ENCODE measurements around the gene SMAD2. TPM values are rescaled to one million over a fixed set of nuclear protein-coding genes. Genes with fewer than 3 reads are reported as not detected.
"Not testable (repeated sequence)": the region's sequence is repeated elsewhere in the genome, so short reads cannot be mapped to it uniquely, and the experiment has no call there.

SMAD2 gene

GRCh38 chr18:47771922-47772321 lies 158.5 kb downstream of the SMAD2 start:
- no peak overlapping the region for H2AK5ac ChIP-seq (ENCODE audit: low read length, severe bottlenecking)
- H3K9me3 ChIP-seq (ENCODE audit: control insufficient read depth, low read length): no peaks in the 10 kb centered on the region
- H2AFZ ChIP-seq (ENCODE audit: low read depth, low read length): no peak overlapping the region
- H3K27me3 ChIP-seq (ENCODE audit: control insufficient read depth in 1 of 2, insufficient read depth in 1 of 2, low read length in 2 of 2): peaks cover 5 to 29% of the 10 kb centered on the region in 2 experiments
- H2BK5ac ChIP-seq (ENCODE audit: low read depth, low read length, poor library complexity, severe bottlenecking): no peak overlapping the region
- no peak overlapping the region for H2BK15ac ChIP-seq (ENCODE audit: low read depth, poor library complexity, severe bottlenecking)
- H3K14ac ChIP-seq (ENCODE audit: low read length in 2 of 2): no peak overlapping the region
- H3K36me3 ChIP-seq (ENCODE audit: control insufficient read depth in 1 of 2, insufficient read depth in 2 of 2, low read depth in 1 of 2, low read length in 2 of 2): no peaks in the 10 kb centered on the region
- no peaks in the 10 kb centered on the region for H3K79me1 ChIP-seq (replicated peaks; ENCODE audit: low read length, poor library complexity, severe bottlenecking)
- no peak overlapping the region for H4K91ac ChIP-seq (ENCODE audit: low read length)
- H3K4ac ChIP-seq (ENCODE audit: low read depth in 1 of 2, low read length in 2 of 2): no peak overlapping the region
- 40% methylated on average over 2 of the region's 3 CpGs for WGBS
- H3K4me1 ChIP-seq (ENCODE audit: control insufficient read depth, insufficient read depth, low read depth, low read length): no peaks in the 10 kb centered on the region
- H2BK120ac ChIP-seq (ENCODE audit: low read depth, low read length): no peak overlapping the region
- no peak overlapping the region for H3K9ac ChIP-seq (ENCODE audit: low read length)
- H3K27ac ChIP-seq (ENCODE audit: low read length, poor library complexity, severe bottlenecking): no peak overlapping the region
- H2BK12ac ChIP-seq (ENCODE audit: low read length in 2 of 2): no peak overlapping the region
- no peak overlapping the region for H3K4me3 ChIP-seq (ENCODE audit: insufficient read depth in 1 of 2, low read depth in 1 of 2, low read length in 2 of 2)
- H4K8ac ChIP-seq (ENCODE audit: low read length): no peak overlapping the region
- no peak overlapping the region for H3K18ac ChIP-seq (ENCODE audit: low read depth in 1 of 2, low read length in 2 of 2)
- no peak for DNase-seq
- H3K4me2 ChIP-seq (ENCODE audit: low read length, poor library complexity, severe bottlenecking): no peak overlapping the region
- no peak overlapping the region for H3K23ac ChIP-seq (ENCODE audit: low read length in 2 of 2)

- Histone ChIP-seq H3K4me1 (ENCODE audit: control insufficient read depth, insufficient read depth, low read depth, low read length) (no peaks in the 10 kb centered on the region), H2AK5ac (ENCODE audit: low read length, severe bottlenecking) (no peak overlapping the region), H3K79me1 (replicated peaks; ENCODE audit: low read length, poor library complexity, severe bottlenecking) (no peaks in the 10 kb centered on the region), H3K27ac (ENCODE audit: low read length, poor library complexity, severe bottlenecking) (no peak overlapping the region), H3K14ac (ENCODE audit: low read length in 2 of 2) (no peak overlapping the region), H3K36me3 (ENCODE audit: control insufficient read depth in 1 of 2, insufficient read depth in 2 of 2, low read depth in 1 of 2, low read length in 2 of 2) (no peaks in the 10 kb centered on the region), H3K23ac (ENCODE audit: low read length in 2 of 2) (no peak overlapping the region), H4K8ac (ENCODE audit: low read length) (no peak overlapping the region), H3K4me3 (ENCODE audit: insufficient read depth in 1 of 2, low read depth in 1 of 2, low read length in 2 of 2) (no peak overlapping the region), H3K9ac (ENCODE audit: low read length) (no peak overlapping the region), H3K4ac (ENCODE audit: low read depth in 1 of 2, low read length in 2 of 2) (no peak overlapping the region), H2BK5ac (ENCODE audit: low read depth, low read length, poor library complexity, severe bottlenecking) (no peak overlapping the region), H2BK12ac (ENCODE audit: low read length in 2 of 2) (no peak overlapping the region), H4K91ac (ENCODE audit: low read length) (no peak overlapping the region), H2BK15ac (ENCODE audit: low read depth, poor library complexity, severe bottlenecking) (no peak overlapping the region), H3K4me2 (ENCODE audit: low read length, poor library complexity, severe bottlenecking) (no peak overlapping the region), H3K18ac (ENCODE audit: low read depth in 1 of 2, low read length in 2 of 2) (no peak overlapping the region), H2BK120ac (ENCODE audit: low read depth, low read length) (no peak overlapping the region), H2AFZ (ENCODE audit: low read depth, low read length) (no peak overlapping the region), H3K27me3 (ENCODE audit: control insufficient read depth in 1 of 2, insufficient read depth in 1 of 2, low read length in 2 of 2) (peaks cover 0 to 13% of the 10 kb centered on the region in 2 experiments), H3K9me3 (ENCODE audit: control insufficient read depth, low read length) (no peaks in the 10 kb centered on the region)
- no peak for DNase-seq
- 65% methylated on average over 2 of the region's 2 CpGs for WGBS
Measured at GRCh38 chr18:47767699-47768098, 162.8 kb downstream of the SMAD2 start.

- not testable (repeated sequence) for H3K4me3 ChIP-seq (ENCODE audit: insufficient read depth in 1 of 2, low read depth in 1 of 2, low read length in 2 of 2); H3K79me1 ChIP-seq (replicated peaks; ENCODE audit: low read length, poor library complexity, severe bottlenecking); H3K4me1 ChIP-seq (ENCODE audit: control insufficient read depth, insufficient read depth, low read depth, low read length); H3K4me2 ChIP-seq (ENCODE audit: low read length, poor library complexity, severe bottlenecking); H3K14ac ChIP-seq (ENCODE audit: low read length in 2 of 2); H3K9ac ChIP-seq (ENCODE audit: low read length); H3K4ac ChIP-seq (ENCODE audit: low read depth in 1 of 2, low read length in 2 of 2); DNase-seq; H2AK5ac ChIP-seq (ENCODE audit: low read length, severe bottlenecking); H3K23ac ChIP-seq (ENCODE audit: low read length in 2 of 2); H3K36me3 ChIP-seq (ENCODE audit: control insufficient read depth in 1 of 2, insufficient read depth in 2 of 2, low read depth in 1 of 2, low read length in 2 of 2); H3K18ac ChIP-seq (ENCODE audit: low read depth in 1 of 2, low read length in 2 of 2); H3K27ac ChIP-seq (ENCODE audit: low read length, poor library complexity, severe bottlenecking); H2BK12ac ChIP-seq (ENCODE audit: low read length in 2 of 2); H2BK15ac ChIP-seq (ENCODE audit: low read depth, poor library complexity, severe bottlenecking); H3K9me3 ChIP-seq (ENCODE audit: control insufficient read depth, low read length); H2BK5ac ChIP-seq (ENCODE audit: low read depth, low read length, poor library complexity, severe bottlenecking); H2AFZ ChIP-seq (ENCODE audit: low read depth, low read length); H2BK120ac ChIP-seq (ENCODE audit: low read depth, low read length); H4K8ac ChIP-seq (ENCODE audit: low read length); H4K91ac ChIP-seq (ENCODE audit: low read length)
- H3K27me3 ChIP-seq (ENCODE audit: control insufficient read depth in 1 of 2, insufficient read depth in 1 of 2, low read length in 2 of 2): peaks cover 0 to 13% of the 10 kb centered on the region in 2 experiments
- WGBS: 97% methylated on average over 3 of the region's 3 CpGs
Measured at GRCh38 chr18:47767198-47767597, 163.3 kb downstream of the SMAD2 start.

Small RNAs within 50 kb of the gene (small RNA-seq; reads per million reads assigned to genes)
- gene AC120349.2 (ENCODE audit: low read depth): not detected
- gene MTCO2P2 (ENCODE audit: low read depth): not detected
